ENCODE measurements around the gene KCNJ14.
A peak's percentile ranks its signal among the peaks of the same experiment; 100 is the strongest.

KCNJ14 gene

GRCh38 chr19:48436586-48436985 lies 18.8 kb upstream of the KCNJ14 start:
- TF ChIP-seq, protein P1, sequence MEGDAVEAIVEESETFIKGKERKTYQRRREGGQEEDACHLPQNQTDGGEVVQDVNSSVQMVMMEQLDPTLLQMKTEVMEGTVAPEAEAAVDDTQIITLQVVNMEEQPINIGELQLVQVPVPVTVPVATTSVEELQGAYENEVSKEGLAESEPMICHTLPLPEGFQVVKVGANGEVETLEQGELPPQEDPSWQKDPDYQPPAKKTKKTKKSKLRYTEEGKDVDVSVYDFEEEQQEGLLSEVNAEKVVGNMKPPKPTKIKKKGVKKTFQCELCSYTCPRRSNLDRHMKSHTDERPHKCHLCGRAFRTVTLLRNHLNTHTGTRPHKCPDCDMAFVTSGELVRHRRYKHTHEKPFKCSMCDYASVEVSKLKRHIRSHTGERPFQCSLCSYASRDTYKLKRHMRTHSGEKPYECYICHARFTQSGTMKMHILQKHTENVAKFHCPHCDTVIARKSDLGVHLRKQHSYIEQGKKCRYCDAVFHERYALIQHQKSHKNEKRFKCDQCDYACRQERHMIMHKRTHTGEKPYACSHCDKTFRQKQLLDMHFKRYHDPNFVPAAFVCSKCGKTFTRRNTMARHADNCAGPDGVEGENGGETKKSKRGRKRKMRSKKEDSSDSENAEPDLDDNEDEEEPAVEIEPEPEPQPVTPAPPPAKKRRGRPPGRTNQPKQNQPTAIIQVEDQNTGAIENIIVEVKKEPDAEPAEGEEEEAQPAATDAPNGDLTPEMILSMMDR (IDR thresholded peaks at IDR 0.05; ENCODE audit: low read depth, low read length, missing control alignments): no peak
- no peak for DNase-seq (ENCODE audit: low read depth)

DNA sequence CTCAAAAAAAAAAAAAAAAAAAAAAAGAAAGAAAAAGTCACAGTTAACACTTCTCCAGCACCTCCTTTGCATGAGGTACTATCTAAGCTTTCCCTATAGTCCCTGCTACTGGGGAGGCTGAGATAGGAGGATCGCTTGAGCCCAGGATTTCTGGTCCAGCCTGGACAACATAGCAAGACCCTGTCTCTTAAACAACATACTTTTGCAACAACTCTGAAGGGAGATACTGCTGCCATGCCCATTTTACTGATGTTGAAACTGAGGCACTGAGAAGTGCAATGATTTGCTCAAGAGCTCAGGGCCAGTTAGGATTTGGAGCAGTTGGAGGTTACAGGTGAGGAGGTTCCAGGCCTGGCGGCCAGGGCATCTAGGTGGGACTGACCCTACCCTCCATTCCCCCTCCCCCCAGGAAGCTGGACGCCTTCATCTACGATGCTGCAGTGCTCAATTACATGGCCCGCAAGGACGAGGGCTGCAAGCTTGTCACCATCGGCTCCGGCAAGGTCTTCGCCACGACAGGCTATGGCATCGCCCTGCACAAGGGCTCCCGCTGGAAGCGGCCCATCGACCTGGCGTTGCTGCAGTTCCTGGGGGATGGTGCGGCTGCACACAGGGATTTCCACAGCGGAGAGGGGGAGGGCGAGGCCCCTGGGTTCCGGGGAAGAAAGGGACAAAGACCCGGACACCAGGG lies 13.9 kb upstream of the KCNJ14 start:
- no peak for DNase-seq (ENCODE audit: low read depth)
- H3K4me3 ChIP-seq (ENCODE audit: low read depth, low read length): no peak overlapping the region
- TF ChIP-seq, protein P1 (IDR thresholded peaks at IDR 0.05; ENCODE audit: low read depth, low read length, missing control alignments): no peak

More at GRCh38 chr19:48436586-48436985, 18.8 kb upstream of the KCNJ14 start:
- H3K4me3 ChIP-seq (ENCODE audit: low read depth, low read length): no peak overlapping the region

DNA sequence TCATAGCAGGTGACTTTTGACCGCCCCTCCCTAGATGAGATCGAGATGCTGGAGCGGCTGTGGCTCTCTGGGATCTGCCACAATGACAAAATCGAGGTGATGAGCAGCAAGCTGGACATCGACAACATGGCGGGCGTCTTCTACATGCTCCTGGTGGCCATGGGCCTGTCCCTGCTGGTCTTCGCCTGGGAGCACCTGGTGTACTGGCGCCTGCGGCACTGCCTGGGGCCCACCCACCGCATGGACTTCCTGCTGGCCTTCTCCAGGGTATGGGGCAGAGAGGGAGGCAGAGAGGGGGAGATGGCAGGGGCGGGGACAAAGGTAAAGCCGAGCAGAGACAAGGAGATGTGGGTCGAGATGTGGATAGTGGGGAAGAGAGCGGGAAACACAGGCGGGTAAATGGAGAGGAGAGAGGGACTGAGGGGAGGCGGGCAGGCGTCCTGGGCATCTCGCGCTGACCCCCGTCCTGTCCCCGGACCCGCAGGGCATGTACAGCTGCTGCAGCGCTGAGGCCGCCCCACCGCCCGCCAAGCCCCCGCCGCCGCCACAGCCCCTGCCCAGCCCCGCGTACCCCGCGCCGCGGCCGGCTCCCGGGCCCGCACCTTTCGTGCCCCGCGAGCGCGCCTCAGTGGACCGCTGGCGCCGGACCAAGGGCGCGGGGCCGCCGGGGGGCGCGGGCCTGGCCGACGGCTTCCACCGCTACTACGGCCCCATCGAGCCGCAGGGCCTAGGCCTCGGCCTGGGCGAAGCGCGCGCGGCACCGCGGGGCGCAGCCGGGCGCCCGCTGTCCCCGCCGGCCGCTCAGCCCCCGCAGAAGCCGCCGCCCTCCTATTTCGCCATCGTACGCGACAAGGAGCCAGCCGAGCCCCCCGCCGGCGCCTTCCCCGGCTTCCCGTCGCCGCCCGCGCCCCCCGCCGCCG lies 13.0 kb upstream of the KCNJ14 start:
- no peak for DNase-seq (ENCODE audit: low read depth)
- TF ChIP-seq, protein P1 (IDR thresholded peaks at IDR 0.05; ENCODE audit: low read depth, low read length, missing control alignments): no peak
- H3K4me3 ChIP-seq (ENCODE audit: low read depth, low read length): no peak overlapping the region

- DNase-seq (ENCODE audit: low read depth): no peak
- no peak overlapping the region for H3K4me3 ChIP-seq (ENCODE audit: low read depth, low read length)
- TF ChIP-seq, protein P1 (IDR thresholded peaks at IDR 0.05; ENCODE audit: low read depth, low read length, missing control alignments): no peak
Measured at GRCh38 chr19:48443256-48443655, 12.1 kb upstream of the KCNJ14 start.

GRCh38 chr19:48443731-48444128 lies 11.6 kb upstream of the KCNJ14 start:
- DNase-seq (ENCODE audit: low read depth): no peak

DNA sequence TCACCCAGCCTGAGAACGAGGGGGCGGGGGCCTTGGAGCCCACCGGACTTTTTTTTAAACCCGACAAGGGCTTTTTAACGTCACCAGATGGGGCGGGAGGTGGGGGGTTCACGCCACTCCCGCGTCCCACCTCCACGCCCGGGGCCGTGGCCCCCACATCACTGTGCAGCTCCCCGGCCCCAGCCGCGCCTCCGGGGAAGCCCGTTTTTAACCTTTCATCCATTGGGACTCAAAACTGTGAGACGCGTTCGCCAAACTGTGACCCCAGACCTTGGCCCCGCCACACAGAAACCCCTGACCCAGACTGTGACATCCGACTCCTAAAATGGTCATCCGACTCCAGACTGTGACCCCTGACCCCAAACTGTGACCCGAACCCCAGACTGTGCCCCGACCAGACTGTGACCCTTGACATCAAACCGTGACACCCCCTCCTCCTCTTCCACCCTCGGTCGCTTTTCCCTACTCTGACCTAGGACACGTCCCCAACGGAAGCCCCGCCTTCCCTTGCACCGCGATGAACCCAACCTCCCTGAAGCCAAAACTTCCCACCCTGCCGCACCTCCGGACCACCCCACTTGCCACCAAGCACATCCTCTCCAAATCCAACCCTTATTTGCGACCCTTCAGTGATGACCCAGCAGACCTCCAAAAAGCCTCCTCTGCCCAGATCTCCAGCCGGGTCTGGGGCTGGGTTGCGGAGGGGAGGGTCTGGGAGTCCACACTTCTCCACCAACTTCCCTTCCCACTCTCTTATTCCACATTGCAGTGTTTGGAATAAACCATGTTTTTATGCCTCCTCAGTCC lies 11.0 kb upstream of the KCNJ14 start:
- DNase-seq (ENCODE audit: low read depth): no peak
- H3K4me3 ChIP-seq (ENCODE audit: low read depth, low read length): peak overlapping the region; percentile 89
- TF ChIP-seq, protein P1 (IDR thresholded peaks at IDR 0.05; ENCODE audit: low read depth, low read length, missing control alignments): no peak

More at GRCh38 chr19:48443731-48444128, 11.6 kb upstream of the KCNJ14 start:
- TF ChIP-seq, protein P1 (IDR thresholded peaks at IDR 0.05; ENCODE audit: low read depth, low read length, missing control alignments): no peak
- H3K4me3 ChIP-seq (ENCODE audit: low read depth, low read length): 0 out of 2 replicates have a peak overlapping the region, but pooled peaks have one; percentile 89
